NCI-H345 treated with DMSO at 0.1 percent for 48 hours (cell line): ENCODE results near the gene GLMP.
"Not testable (repeated sequence)": the region's sequence is repeated elsewhere in the genome, so short reads cannot be mapped to it uniquely, and the experiment has no call there.

Experiments
- DNase-seq: peaks from one replicate; lab custom pipeline; 2025; ENCODE audit not compliant: unreplicated experiment; lab: John Stamatoyannopoulos, UW

The GLMP gene, protein sequence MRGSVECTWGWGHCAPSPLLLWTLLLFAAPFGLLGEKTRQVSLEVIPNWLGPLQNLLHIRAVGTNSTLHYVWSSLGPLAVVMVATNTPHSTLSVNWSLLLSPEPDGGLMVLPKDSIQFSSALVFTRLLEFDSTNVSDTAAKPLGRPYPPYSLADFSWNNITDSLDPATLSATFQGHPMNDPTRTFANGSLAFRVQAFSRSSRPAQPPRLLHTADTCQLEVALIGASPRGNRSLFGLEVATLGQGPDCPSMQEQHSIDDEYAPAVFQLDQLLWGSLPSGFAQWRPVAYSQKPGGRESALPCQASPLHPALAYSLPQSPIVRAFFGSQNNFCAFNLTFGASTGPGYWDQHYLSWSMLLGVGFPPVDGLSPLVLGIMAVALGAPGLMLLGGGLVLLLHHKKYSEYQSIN

DNA sequence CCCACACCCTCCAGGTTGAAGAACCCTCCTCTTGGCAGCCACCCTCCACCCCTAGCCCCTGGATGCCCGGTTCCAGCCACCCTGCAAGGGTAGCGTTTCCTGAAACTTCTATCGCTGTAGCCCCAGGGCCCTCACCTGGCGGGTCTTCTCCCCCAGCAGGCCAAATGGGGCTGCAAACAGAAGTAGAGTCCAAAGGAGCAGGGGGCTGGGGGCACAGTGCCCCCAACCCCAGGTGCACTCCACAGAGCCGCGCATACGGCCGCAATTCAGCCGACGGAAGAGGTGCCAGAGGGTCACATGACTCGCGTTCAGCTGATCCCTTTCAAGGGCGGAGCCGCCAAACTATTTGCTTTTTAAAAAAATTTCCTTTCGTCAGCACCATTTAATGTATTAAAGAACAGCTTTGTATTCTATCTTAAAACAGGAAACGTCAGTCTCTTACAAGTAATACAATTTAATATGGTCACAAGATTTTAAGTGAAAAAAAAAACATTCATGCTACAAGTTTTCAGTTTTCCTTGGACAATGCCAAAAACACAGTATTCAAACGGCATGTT, at the start of gene GLMP:
Gene GLMP (minus strand): TSS at position 289 of the 557 bp plus-strand sequence. CDS start 34 bp downstream, at position 255.
- DNase-seq = peak; percentile 99

GRCh38 chr1:156344409-156344808, 48.9 kb upstream of the GLMP start:
- DNase-seq = no peak

DNA sequence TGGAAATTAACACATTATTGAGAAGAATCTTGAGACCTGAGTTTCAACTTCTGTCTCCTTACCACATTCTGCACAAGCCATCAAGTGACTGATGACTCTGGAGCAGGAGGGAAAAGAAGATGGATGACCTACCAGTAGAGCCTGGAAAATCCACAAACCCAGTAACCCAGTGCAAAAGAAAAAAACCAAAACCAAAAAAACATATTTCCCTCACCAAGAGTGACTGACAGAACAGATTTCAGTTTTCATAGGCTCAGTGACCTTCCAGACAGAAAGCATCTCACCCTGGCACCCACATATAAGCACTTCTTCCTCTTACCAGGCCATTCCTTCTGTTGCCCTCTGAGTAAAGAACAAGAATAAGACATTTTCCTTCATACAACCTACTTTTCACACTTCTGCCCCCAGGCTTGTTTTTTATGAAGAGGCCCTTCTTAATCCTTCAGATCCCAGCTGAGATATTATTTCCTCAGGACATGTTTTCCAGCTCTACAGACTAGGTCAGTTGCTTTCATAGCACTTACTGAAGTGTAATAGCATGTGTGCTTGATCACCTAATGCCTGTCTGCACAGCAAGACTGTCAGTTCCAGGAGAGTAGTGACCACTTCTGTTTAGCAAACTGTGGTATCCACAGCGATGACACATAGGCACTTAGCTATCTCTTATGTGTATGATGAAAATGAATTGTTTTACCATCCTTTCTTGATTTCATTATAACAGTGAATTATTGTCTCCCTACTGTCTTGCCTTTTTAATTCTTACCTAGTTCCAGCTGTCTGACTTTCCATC, 46.9 kb upstream of the GLMP start:
- DNase-seq = no peak

DNA sequence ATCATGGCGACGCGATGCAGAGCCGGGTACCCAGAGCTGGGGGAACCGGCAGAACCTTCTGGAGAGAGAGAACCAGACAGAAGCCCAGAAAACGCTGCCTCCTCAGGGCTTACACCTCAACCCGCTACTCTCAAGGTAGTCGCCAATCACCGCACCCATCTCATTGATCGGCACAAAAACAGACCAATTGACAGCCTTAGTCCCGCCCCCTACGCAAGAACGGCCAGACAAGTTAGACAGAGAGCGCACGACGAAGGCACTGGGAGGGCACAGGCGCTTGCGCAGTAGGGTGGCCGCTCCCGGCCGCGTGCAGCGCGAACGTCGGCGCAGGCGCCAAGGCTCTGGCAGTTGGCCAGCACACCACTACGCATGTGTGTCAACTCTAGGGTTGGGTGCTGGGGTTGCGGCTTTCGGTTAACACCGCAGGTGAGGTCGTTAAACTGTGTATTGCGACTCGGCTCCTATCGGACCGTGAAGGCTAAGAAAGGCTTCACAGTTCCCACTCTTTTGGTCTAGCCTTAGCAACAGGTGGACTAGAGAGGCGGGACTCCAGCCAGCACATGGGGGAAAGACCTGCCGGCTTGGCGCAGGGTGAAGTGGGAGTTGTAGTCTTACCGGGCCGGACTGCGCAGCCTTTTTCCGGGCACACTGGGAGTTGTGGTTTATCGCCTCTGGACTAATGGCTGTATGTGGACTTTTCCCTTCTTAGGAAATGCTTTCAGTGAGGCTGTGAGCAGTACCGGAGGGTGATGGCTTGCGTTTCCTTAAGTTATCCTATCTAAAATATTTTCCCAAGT, 42.9 kb upstream of the GLMP start, which contains the start of the genes CCT3 and TSACC:
Gene CCT3 (minus strand): TSS at position 113 of the 797 bp plus-strand sequence. CDS start 108 bp downstream, at position 5.
Gene TSACC (plus strand): TSS at position 347 of the 797 bp plus-strand sequence. CDS start 1,232 bp downstream, outside the sequence.
- DNase-seq = peak; percentile 100

DNA sequence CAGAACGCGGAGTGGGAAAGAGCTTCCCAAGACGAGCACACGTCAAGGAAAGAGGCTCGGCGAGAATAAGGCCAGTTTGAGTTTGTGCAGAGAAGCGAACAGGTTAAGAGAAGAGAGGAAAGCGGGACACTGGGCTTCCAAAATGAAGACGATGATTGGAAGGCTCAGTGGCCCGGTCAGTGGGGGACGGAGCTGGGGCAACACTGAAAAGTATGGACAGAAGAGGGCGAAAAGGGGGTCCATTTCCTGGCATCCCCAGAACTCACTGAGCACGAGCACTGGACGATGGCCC, 42.4 kb upstream of the GLMP start:
- no peak for DNase-seq

- DNase-seq = peak; percentile 53
Measured at GRCh38 chr1:156337052-156337887, 41.8 kb upstream of the GLMP start.

GRCh38 chr1:156336242-156336641, 40.8 kb upstream of the GLMP start:
- DNase-seq = no peak

DNA sequence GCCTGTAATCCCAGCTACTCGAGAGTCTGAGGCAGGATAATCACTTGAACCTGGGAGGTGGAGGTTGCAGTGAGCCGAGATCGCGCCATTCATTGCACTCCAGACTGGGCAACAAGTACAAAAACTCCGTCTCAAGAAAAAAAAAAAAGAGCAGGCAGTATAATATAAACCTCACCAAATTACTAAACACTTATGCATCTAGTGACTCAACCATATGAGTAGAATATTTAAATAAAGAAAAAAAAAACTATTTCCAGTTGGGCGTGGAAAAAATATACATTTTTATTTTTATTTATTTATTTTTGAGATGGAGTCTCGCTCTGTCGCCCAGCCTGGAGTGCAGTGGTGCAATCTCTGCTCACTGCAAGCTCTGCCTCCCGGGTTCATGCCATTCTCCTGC, 27.7 kb upstream of the GLMP start:
- DNase-seq = not testable (repeated sequence)

DNA sequence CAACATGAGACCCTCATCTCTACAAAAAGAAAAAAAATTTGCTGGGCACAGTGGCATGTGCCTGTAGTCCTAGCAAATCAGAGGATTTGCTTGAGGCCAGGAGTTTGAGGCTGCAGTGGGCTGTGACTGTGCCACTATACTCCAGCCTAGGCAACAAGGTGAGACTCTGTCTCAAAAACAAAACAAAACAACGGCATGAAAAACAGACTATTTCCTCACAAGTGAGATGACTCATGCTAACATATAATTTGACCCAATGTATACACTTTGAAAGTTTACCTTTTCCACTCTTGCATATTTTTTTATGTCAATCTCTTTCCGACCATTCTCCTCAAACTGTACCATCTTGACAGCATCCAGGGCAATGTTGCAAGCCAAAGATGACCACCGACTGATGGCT, 25.1 kb upstream of the GLMP start:
- no peak for DNase-seq

- DNase-seq = peak; percentile 45
Measured at GRCh38 chr1:156319664-156320063, 24.2 kb upstream of the GLMP start.

DNA sequence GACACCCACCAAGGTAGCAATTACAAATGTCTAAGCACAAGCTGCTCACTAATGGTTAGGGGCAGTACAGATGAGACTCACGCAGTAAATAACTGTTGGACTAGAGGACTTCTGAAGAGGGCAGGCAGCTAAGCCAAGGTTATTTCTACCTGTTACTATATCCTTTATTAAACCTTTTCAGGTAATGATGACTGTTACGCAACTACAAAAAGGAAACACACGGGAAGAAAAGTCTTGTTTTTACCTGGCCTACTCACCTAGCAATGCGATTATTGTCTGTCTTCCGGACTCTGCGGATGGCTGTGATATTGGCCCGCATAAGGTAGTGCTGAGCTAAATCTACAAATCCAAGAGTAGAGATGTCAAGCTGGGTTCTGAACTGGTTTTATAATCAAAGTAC, 21.4 kb upstream of the GLMP start:
- DNase-seq = no peak

DNA sequence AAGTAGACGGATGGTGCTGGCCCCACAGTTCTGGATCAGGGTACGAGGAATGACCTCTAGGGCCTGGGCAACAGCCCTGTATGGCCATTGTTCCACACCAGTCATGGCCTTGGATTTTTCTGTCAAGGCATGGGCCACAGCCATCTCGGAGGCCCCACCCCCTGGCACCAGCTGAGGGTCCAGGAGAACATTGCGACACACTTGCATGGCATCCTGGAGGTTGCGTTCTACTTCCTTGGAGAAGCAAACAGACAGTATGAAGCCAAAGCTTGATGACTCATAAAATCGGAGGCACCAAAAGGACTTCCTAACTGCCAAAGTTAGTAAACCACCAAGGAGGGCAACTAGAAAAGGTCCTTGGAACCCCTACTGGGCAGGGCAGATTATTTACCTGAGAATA, 15.5 kb upstream of the GLMP start:
- DNase-seq = no peak

DNA sequence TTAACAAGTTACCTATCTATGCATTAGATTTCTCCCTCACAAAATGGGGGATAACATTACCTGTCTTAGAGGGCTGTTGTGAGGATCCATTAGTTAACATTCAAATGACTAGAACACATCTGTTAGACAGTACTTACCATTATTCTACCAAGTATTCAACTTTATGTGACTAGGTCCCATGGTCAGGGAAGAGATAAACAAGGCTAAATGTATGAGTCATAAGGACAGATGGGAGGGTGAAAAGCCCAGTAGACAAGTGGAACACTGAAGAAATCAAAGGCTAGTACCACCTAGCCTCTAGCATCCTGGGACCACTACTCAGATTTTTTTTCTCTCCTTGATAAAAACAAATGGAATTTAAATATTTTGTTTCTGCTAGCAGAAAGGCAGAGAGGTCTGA, 12.6 kb upstream of the GLMP start:
- DNase-seq = no peak

GRCh38 chr1:156305215-156305614, 9.7 kb upstream of the GLMP start:
- DNase-seq = no peak

- no peak for DNase-seq
Measured at GRCh38 chr1:156303241-156303640, 7.8 kb upstream of the GLMP start.

DNA sequence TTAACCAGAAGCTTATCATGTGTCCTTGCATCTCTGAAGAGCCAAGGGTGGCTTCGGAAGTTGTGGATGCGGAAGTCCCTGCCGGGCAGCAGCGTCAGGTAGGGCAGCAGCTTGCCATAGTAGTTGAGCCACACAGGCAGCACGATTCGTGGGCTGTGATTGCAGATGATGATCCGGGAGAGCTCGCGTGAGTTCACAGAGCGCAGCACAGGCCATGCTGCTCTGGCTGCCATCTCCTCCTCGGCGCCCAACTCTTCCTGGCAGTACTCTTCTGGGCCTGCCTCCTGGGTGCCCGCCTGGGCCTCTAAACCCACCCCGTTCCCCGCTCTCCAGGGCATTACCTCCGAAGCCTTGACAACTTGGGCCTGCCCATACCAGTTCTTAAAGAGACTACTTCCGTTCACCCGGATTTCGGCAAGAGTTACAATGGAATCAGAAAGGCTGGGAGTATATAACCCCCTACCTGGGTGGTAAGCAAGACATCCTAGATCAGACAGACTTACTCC, 3.4 kb upstream of the GLMP start, which contains the start of gene VHLL:
Gene VHLL (minus strand): TSS at position 456 of the 506 bp plus-strand sequence. CDS start 118 bp downstream, at position 338.
- no peak for DNase-seq

GRCh38 chr1:156293895-156294294, 1.6 kb downstream of the GLMP start:
- no peak for DNase-seq

DNA sequence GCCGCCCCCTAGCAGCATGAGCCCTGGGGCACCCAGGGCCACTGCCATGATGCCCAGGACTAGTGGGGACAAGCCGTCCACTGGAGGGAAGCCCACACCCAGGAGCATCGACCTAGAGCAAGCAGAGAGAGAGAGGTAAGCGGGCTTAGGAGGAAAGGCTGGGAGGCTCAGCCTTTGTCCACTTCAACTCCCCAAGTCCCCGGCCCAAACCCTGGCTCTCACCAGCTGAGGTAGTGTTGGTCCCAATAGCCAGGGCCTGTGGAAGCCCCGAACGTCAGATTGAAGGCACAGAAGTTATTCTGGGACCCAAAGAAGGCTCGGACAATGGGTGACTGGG, 2.4 kb downstream of the GLMP start:
- DNase-seq = no peak

DNA sequence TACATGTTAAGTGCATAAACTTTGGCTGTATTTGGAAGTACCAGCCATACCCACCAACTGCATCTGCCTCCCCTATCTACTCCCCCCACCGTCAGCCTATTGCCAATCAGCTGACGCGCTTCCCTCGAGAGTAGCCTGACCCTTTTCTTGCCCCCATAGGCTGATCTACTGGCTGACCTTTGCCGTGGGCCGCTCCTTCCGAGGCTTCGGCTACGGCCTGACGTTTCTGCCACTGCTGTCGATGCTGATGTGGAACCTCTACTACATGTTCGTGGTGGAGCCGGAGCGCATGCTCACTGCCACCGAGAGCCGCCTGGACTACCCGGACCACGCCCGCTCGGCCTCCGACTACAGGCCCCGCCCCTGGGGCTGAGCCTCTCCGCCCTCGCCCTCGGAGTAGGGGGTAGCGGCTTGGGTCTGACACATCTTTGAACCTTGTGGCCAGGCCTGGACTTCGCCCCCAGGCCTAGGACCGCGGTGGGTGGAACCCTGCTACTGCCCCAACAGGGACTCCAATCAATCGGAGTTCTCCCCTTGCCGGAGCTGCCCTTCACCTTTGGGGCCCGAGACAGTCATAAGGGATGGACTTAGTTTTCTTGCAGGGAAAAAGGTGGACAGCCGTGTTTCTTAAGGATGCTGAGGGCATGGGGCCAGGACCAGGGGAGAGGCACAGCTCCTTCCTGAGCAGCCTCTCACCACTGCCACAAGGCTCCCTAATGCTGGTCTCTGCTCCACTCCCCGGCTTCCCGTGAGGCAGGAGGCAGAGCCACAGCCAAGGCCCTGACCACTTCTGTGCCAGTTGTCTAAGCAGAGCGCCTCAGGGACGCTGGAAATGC, 4.0 kb downstream of the GLMP start:
- no peak for DNase-seq
